ENCODE data around the gene SCGB1D4.
A peak's percentile ranks its signal among the peaks of the same experiment; 100 is the strongest.

Gene SCGB1D4

DNA sequence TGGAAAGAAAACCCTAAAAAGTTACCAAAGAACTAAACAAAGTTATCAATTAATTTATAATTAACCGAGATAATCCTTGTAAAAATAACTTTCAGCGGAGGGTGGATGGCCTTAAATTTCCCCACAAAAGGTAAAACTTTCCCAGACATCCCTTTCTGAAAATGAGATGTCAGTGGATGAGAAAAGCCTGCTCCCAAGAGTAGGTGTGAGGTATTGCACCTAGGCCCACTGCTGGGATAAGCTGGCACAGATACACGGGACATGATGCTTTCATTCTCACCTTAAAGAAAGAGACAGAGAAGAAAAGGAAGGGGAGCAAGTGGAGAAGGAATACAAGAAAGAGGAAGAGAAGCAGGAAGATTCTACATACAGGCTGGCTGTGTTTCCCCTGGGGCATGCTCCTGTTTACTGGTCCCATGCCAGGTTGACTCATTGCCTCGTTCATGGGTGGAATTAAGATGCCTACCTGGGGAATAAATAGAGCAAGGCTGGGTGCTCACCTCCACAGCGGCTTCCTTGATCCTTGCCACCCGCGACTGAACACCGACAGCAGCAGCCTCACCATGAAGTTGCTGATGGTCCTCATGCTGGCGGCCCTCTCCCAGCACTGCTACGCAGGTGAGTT is 29.1 kb downstream of the SCGB1D4 start, which contains the start of gene SCGB2A2:
TSS of gene SCGB2A2 (plus strand) at position 505 of the 625 bp plus-strand sequence. CDS start at position 564, 59 bp downstream.
- H3K27ac ChIP-seq = no peak within 1 kb of the TSS
- TF ChIP-seq, protein P1, sequence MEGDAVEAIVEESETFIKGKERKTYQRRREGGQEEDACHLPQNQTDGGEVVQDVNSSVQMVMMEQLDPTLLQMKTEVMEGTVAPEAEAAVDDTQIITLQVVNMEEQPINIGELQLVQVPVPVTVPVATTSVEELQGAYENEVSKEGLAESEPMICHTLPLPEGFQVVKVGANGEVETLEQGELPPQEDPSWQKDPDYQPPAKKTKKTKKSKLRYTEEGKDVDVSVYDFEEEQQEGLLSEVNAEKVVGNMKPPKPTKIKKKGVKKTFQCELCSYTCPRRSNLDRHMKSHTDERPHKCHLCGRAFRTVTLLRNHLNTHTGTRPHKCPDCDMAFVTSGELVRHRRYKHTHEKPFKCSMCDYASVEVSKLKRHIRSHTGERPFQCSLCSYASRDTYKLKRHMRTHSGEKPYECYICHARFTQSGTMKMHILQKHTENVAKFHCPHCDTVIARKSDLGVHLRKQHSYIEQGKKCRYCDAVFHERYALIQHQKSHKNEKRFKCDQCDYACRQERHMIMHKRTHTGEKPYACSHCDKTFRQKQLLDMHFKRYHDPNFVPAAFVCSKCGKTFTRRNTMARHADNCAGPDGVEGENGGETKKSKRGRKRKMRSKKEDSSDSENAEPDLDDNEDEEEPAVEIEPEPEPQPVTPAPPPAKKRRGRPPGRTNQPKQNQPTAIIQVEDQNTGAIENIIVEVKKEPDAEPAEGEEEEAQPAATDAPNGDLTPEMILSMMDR (conservative IDR thresholded peaks at IDR 0.05) = peak; percentile 83

GRCh38 chr11:62267576-62267975 is 31.3 kb downstream of the SCGB1D4 start:
- H3K27ac ChIP-seq = no peak overlapping the region
- TF ChIP-seq, protein P1 (conservative IDR thresholded peaks at IDR 0.05) = no peak

DNA sequence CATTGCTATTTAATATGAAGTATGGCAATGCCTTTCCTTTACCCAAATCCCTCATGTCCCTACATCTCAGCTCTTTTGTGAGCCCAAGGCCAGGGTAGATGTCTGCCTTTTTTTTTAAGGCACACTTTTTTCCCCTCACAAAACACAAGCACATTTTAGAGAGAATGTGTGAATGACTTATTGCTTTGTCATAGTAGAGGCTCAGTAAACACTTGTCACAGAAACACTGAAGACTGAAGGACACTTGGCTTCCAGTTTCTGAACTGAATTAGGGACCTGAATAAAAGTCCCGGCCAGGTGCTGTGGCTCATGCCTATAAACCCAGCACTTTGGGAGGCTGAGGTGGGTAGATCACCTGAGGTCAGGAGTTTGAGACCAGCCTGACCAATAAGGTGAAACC is 31.8 kb downstream of the SCGB1D4 start:
- TF ChIP-seq, protein P1 (conservative IDR thresholded peaks at IDR 0.05) = no peak
- no peak overlapping the region for H3K27ac ChIP-seq

DNA sequence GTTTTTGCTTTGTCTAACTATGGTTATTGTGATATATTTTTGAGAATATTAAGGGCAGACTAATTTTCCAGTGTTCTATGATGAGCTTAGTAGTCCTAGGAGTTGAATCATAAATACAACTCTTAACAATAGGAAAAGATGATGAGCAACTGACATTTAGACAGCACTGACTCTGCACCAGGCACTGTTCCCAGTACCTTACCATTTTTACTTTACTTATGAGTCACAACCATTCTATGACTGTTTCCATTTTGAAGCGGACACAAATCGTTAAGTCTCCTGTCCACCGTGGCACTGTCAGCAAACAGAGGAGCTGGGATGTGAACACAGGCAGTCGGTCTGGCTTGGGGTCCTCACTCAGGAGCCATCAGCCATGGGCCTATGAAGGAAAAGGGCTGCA is 32.3 kb downstream of the SCGB1D4 start:
- H3K27ac ChIP-seq = no peak overlapping the region

DNA sequence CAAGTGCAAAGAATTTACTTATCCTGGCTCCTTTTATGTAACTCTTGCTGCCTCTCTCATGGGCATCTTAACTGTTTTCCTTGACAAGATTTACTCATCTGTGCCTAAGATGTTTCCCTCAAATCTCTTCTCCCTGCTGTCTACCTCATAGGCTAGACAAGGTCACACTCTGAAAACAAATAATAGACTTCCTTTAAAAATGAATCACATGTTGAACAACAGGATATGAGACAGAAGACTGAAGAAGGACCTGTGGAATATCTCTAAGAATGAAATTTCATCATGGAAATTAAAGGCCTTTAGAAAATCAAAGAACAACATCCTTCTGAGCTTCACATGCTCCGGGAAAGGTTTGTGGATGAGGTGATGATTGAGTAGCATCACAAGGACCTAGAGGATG is 34.9 kb downstream of the SCGB1D4 start:
- TF ChIP-seq, protein P1 (conservative IDR thresholded peaks at IDR 0.05) = no peak

More for the DNA sequence above, 32.3 kb downstream of the SCGB1D4 start:
- TF ChIP-seq, protein P1 (conservative IDR thresholded peaks at IDR 0.05) = no peak

GRCh38 chr11:62260261-62260953 is 38.5 kb downstream of the SCGB1D4 start:
- TF ChIP-seq, protein P1 (conservative IDR thresholded peaks at IDR 0.05) = no peak
- H3K27ac ChIP-seq = no peak overlapping the region

More for the DNA sequence above, 34.9 kb downstream of the SCGB1D4 start:
- no peak overlapping the region for H3K27ac ChIP-seq

- TF ChIP-seq, protein P1 (conservative IDR thresholded peaks at IDR 0.05) = no peak
- no peak overlapping the region for H3K27ac ChIP-seq
Measured at GRCh38 chr11:62256281-62256680, 42.6 kb downstream of the SCGB1D4 start.

Data from VCaP (cell line).